Measurements from ENCODE around the gene YKT6. TPM values are rescaled to one million over a fixed set of nuclear protein-coding genes. Genes with fewer than 3 reads are reported as not detected.

YKT6 gene
- total RNA-seq, 1 experiment from 2014 or later = 63.1 TPM

- Histone ChIP-seq H3K4me1 (ENCODE audit: low read length) (no peaks in the 10 kb centered on the region), H3K9ac (ENCODE audit: low read length) (no peak overlapping the region), H3K36me3 (ENCODE audit: insufficient read depth, low read length) (no peaks in the 10 kb centered on the region), H3K27me3 (ENCODE audit: low read length) (peaks cover 3% of the 10 kb centered on the region; the same call in 1 of the 2 replicates), H3K27ac (ENCODE audit: low read length) (no peak overlapping the region), H3K4me3 (ENCODE audit: low read length) (no peak overlapping the region), H4K20me1 (ENCODE audit: insufficient read depth, low read depth, low read length) (no peaks in the 10 kb centered on the region), H3K9me3 (ENCODE audit: low read length) (no peaks in the 10 kb centered on the region), H3K4me2 (ENCODE audit: low read depth, low read length, poor library complexity, severe bottlenecking) (no peak overlapping the region), H3K79me2 (ENCODE audit: low read length) (no peaks in the 10 kb centered on the region), H3K9me2 (replicated peaks; ENCODE audit: insufficient read depth, low read length) (no peaks in the 10 kb centered on the region), H2AFZ (ENCODE audit: low read length) (no peak overlapping the region)
- no peak for DNase-seq
These were observed 24.3 kb upstream of the YKT6 start for GRCh38 chr7:44176486-44176885.

- Histone ChIP-seq H3K9ac (ENCODE audit: low read length) (no peak overlapping the region), H3K36me3 (ENCODE audit: insufficient read depth, low read length) (no peaks in the 10 kb centered on the region), H3K9me3 (ENCODE audit: low read length) (no peaks in the 10 kb centered on the region), H4K20me1 (ENCODE audit: insufficient read depth, low read depth, low read length) (no peaks in the 10 kb centered on the region), H3K27ac (ENCODE audit: low read length) (no peak overlapping the region), H3K4me3 (ENCODE audit: low read length) (no peak overlapping the region), H2AFZ (ENCODE audit: low read length) (no peak overlapping the region), H3K27me3 (ENCODE audit: low read length) (peaks cover 3% of the 10 kb centered on the region; the same call in 1 of the 2 replicates), H3K9me2 (replicated peaks; ENCODE audit: insufficient read depth, low read length) (no peaks in the 10 kb centered on the region), H3K4me1 (ENCODE audit: low read length) (no peaks in the 10 kb centered on the region), H3K79me2 (ENCODE audit: low read length) (no peaks in the 10 kb centered on the region), H3K4me2 (ENCODE audit: low read depth, low read length, poor library complexity, severe bottlenecking) (no peak overlapping the region)
- DNase-seq = no peak
These were observed 23.1 kb upstream of the YKT6 start for GRCh38 chr7:44177570-44178131.

- no peak overlapping the region for H2AFZ ChIP-seq (ENCODE audit: low read length)
- no peak for DNase-seq
These were observed 20.1 kb upstream of the YKT6 start for GRCh38 chr7:44180631-44181030.

DNA sequence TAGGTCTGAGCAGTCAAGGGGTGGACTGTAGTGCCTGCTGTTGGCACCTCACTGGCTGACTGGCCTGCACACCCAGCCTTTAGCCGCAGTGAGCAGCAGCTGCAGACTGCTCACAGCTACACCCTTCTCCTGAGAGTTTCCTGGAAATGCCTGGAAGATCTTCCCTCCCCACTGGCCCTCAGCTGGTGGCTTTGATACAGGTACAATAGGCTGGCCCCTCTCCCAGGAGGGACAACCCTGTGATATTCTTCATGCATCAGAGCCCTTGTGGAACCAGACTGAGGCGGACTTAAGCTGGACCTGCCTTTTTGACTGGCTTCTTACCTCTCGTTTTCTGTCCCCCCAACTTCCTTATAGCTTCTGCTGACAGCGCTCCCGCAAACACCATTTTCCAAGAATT is 18.0 kb upstream of the YKT6 start:
- no peak for DNase-seq
- Histone ChIP-seq H3K9me2 (replicated peaks; ENCODE audit: insufficient read depth, low read length) (no peaks in the 10 kb centered on the region), H3K4me2 (ENCODE audit: low read depth, low read length, poor library complexity, severe bottlenecking) (no peak overlapping the region), H3K79me2 (ENCODE audit: low read length) (no peaks in the 10 kb centered on the region), H3K9me3 (ENCODE audit: low read length) (no peaks in the 10 kb centered on the region), H3K4me3 (ENCODE audit: low read length) (no peak overlapping the region), H4K20me1 (ENCODE audit: insufficient read depth, low read depth, low read length) (no peaks in the 10 kb centered on the region), H3K27ac (ENCODE audit: low read length) (no peak overlapping the region), H3K4me1 (ENCODE audit: low read length) (no peaks in the 10 kb centered on the region), H3K27me3 (ENCODE audit: low read length) (peaks cover 3% of the 10 kb centered on the region; the same call in 1 of the 2 replicates), H3K9ac (ENCODE audit: low read length) (no peak overlapping the region), H3K36me3 (ENCODE audit: insufficient read depth, low read length) (no peaks in the 10 kb centered on the region), H2AFZ (ENCODE audit: low read length) (no peak overlapping the region)

More at GRCh38 chr7:44180631-44181030, 20.1 kb upstream of the YKT6 start:
- Histone ChIP-seq H3K4me3 (ENCODE audit: low read length) (no peak overlapping the region), H3K9ac (ENCODE audit: low read length) (no peak overlapping the region), H3K79me2 (ENCODE audit: low read length) (no peaks in the 10 kb centered on the region), H3K4me2 (ENCODE audit: low read depth, low read length, poor library complexity, severe bottlenecking) (no peak overlapping the region), H4K20me1 (ENCODE audit: insufficient read depth, low read depth, low read length) (no peaks in the 10 kb centered on the region), H3K9me3 (ENCODE audit: low read length) (no peaks in the 10 kb centered on the region), H3K27me3 (ENCODE audit: low read length) (peaks cover 3% of the 10 kb centered on the region; the same call in 1 of the 2 replicates), H3K9me2 (replicated peaks; ENCODE audit: insufficient read depth, low read length) (no peaks in the 10 kb centered on the region), H3K4me1 (ENCODE audit: low read length) (no peaks in the 10 kb centered on the region), H3K36me3 (ENCODE audit: insufficient read depth, low read length) (no peaks in the 10 kb centered on the region), H3K27ac (ENCODE audit: low read length) (no peak overlapping the region)

GRCh38 chr7:44183386-44183785 is 17.4 kb upstream of the YKT6 start:
- H3K27ac ChIP-seq (ENCODE audit: low read length) = no peak overlapping the region
- no peak for DNase-seq
- no peak overlapping the region for H3K9ac ChIP-seq (ENCODE audit: low read length)
- no peaks in the 10 kb centered on the region for H3K9me2 ChIP-seq (replicated peaks; ENCODE audit: insufficient read depth, low read length)
- H3K79me2 ChIP-seq (ENCODE audit: low read length) = no peaks in the 10 kb centered on the region
- no peak overlapping the region for H2AFZ ChIP-seq (ENCODE audit: low read length)
- H3K4me3 ChIP-seq (ENCODE audit: low read length) = no peak overlapping the region
- H3K4me1 ChIP-seq (ENCODE audit: low read length) = no peaks in the 10 kb centered on the region
- no peak overlapping the region for H3K4me2 ChIP-seq (ENCODE audit: low read depth, low read length, poor library complexity, severe bottlenecking)
- no peaks in the 10 kb centered on the region for H4K20me1 ChIP-seq (ENCODE audit: insufficient read depth, low read depth, low read length)
- no peaks in the 10 kb centered on the region for H3K9me3 ChIP-seq (ENCODE audit: low read length)
- no peaks in the 10 kb centered on the region for H3K36me3 ChIP-seq (ENCODE audit: insufficient read depth, low read length)
- peaks cover 3% of the 10 kb centered on the region; the same call in 1 of the 2 replicates for H3K27me3 ChIP-seq (ENCODE audit: low read length)

- Histone ChIP-seq H3K4me2 (ENCODE audit: low read depth, low read length, poor library complexity, severe bottlenecking) (no peak overlapping the region), H3K36me3 (ENCODE audit: insufficient read depth, low read length) (no peaks in the 10 kb centered on the region), H3K9me3 (ENCODE audit: low read length) (no peaks in the 10 kb centered on the region), H3K9me2 (replicated peaks; ENCODE audit: insufficient read depth, low read length) (no peaks in the 10 kb centered on the region), H3K27me3 (ENCODE audit: low read length) (peaks cover 3% of the 10 kb centered on the region; the same call in 1 of the 2 replicates), H2AFZ (ENCODE audit: low read length) (no peak overlapping the region), H3K9ac (ENCODE audit: low read length) (no peak overlapping the region), H4K20me1 (ENCODE audit: insufficient read depth, low read depth, low read length) (no peaks in the 10 kb centered on the region), H3K79me2 (ENCODE audit: low read length) (no peaks in the 10 kb centered on the region), H3K4me1 (ENCODE audit: low read length) (no peaks in the 10 kb centered on the region), H3K4me3 (ENCODE audit: low read length) (no peak overlapping the region), H3K27ac (ENCODE audit: low read length) (no peak overlapping the region)
- no peak for DNase-seq
These were observed 16.4 kb upstream of the YKT6 start for GRCh38 chr7:44184206-44184872.

- Histone ChIP-seq H3K27ac (ENCODE audit: low read length) (no peak overlapping the region), H3K9me3 (ENCODE audit: low read length) (no peaks in the 10 kb centered on the region), H3K9me2 (replicated peaks; ENCODE audit: insufficient read depth, low read length) (no peaks in the 10 kb centered on the region), H3K4me2 (ENCODE audit: low read depth, low read length, poor library complexity, severe bottlenecking) (no peak overlapping the region), H3K4me1 (ENCODE audit: low read length) (no peaks in the 10 kb centered on the region), H3K27me3 (ENCODE audit: low read length) (peaks cover 3% of the 10 kb centered on the region; the same call in 1 of the 2 replicates), H3K79me2 (ENCODE audit: low read length) (no peaks in the 10 kb centered on the region), H4K20me1 (ENCODE audit: insufficient read depth, low read depth, low read length) (no peaks in the 10 kb centered on the region), H3K36me3 (ENCODE audit: insufficient read depth, low read length) (no peaks in the 10 kb centered on the region), H2AFZ (ENCODE audit: low read length) (no peak overlapping the region), H3K4me3 (ENCODE audit: low read length) (no peak overlapping the region), H3K9ac (ENCODE audit: low read length) (no peak overlapping the region)
- no peak for DNase-seq
These were observed 15.8 kb upstream of the YKT6 start for GRCh38 chr7:44184873-44185446.

GRCh38 chr7:44185729-44186128 is 15.0 kb upstream of the YKT6 start:
- Histone ChIP-seq H3K79me2 (ENCODE audit: low read length) (no peaks in the 10 kb centered on the region), H3K9ac (ENCODE audit: low read length) (no peak overlapping the region)
- DNase-seq = no peak

More at GRCh38 chr7:44185729-44186128, 15.0 kb upstream of the YKT6 start:
- no peak overlapping the region for H2AFZ ChIP-seq (ENCODE audit: low read length)
- H3K9me3 ChIP-seq (ENCODE audit: low read length) = no peaks in the 10 kb centered on the region
- no peaks in the 10 kb centered on the region for H4K20me1 ChIP-seq (ENCODE audit: insufficient read depth, low read depth, low read length)
- peaks cover 3% of the 10 kb centered on the region; the same call in 1 of the 2 replicates for H3K27me3 ChIP-seq (ENCODE audit: low read length)
- H3K4me1 ChIP-seq (ENCODE audit: low read length) = no peaks in the 10 kb centered on the region
- H3K9me2 ChIP-seq (replicated peaks; ENCODE audit: insufficient read depth, low read length) = no peaks in the 10 kb centered on the region
- no peak overlapping the region for H3K27ac ChIP-seq (ENCODE audit: low read length)
- H3K4me3 ChIP-seq (ENCODE audit: low read length) = no peak overlapping the region
- H3K36me3 ChIP-seq (ENCODE audit: insufficient read depth, low read length) = no peaks in the 10 kb centered on the region
- H3K4me2 ChIP-seq (ENCODE audit: low read depth, low read length, poor library complexity, severe bottlenecking) = no peak overlapping the region

Measured in Karpas-422 (cell line).